ENCODE data around the gene ADGRF4.

The ADGRF4 gene

DNA sequence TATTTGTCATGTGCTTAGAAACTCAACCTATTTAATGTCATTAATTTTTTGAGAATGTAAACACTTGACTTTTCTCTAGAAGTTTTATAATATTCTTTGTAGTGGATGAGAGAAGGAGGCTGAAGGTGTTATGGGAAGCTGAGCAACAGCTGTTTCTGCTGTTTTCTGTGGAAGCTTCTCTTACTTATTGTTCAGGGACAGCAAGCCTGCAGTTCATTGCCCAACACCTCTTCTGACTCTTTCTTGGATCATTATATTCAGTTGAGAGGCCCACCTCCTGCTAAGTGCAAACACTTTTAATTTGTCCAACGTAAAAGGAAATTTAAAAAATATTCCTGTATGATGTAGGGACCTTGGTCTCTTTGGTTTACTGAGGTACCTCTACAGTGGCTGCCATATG is 12.0 kb upstream of the ADGRF4 start:
- DNase-seq: no peak

DNA sequence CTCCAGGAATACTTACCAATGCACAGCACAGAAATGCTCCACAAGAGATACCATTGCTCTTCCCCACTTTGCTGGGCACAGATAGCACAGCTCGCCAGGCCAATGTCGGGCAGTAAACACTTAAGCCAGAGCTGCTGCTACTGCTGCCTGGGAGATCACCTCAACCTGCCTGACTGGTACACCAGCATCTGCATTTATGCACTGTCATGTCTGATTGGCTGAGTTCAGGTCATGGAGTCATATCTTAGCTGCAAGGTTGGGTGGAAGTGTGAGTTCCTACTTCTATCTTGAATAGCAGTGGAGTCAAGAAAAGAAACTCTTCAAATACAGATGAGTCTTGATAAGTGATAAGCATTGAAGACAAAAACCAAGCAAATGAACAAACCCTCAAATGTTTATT is 10.9 kb upstream of the ADGRF4 start:
- no peak for DNase-seq

DNA sequence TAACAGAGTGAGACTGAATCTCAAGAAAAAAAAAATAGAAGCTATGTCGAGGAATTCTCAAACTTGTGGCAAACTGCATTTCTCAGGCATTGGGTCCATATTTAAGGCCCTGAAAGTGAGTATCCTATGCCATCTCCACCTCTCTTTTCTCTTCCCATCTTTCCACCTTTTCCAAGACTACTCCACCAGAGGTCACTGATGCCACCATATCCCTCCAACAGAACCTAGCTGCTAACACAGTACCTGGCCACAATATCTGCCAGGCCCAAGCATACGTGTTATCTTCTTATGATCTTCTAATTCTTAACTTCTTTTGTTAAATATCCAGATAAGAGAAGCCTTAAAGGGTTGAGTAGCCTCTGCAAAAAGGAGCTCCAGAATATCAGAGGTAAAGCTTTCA is 8.2 kb upstream of the ADGRF4 start:
- DNase-seq: no peak

DNA sequence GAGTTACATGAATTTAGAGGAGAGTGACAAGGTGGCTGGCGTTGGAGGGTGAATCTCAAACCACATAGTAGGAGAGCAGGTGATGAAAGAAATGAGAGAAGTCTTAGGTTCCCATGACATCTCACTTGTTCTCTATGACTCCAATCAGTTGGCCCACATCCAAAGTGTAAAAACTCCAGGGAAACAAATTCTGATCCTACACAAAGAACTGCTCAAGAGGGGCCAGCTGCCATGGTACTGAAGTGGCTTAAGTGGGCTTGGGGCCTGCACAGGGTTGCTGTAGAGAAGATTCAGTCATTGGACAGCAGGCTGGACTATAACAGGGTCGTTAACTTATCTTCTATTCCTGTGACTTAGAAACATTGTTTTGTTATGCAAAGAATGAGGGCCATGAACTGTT is 7.6 kb upstream of the ADGRF4 start:
- no peak for DNase-seq

- DNase-seq: no peak
These were observed 455 bp upstream of the ADGRF4 start for GRCh38 chr6:47697925-47698324.

GRCh38 chr6:47700053-47700452 is 1.7 kb downstream of the ADGRF4 start:
- DNase-seq: no peak

DNA sequence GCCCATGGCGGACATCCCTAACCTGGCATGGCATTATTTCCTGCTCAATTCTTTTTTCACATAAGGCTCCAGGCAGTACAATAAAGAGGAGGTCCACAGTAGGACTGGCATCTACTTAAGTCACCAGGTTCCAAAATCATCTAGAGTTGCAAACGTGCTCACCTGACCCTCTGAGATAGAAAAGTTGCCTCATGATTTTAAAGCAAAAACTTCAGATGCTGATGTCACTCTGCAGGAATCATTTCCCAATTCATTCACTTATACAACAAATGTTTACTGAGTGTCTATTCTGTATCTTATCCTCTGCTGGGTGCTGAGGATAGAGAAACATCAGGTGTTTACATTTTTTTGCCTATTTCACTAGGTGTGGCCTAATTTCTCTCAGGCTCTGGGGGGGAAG is 2.2 kb downstream of the ADGRF4 start:
- no peak for DNase-seq

DNA sequence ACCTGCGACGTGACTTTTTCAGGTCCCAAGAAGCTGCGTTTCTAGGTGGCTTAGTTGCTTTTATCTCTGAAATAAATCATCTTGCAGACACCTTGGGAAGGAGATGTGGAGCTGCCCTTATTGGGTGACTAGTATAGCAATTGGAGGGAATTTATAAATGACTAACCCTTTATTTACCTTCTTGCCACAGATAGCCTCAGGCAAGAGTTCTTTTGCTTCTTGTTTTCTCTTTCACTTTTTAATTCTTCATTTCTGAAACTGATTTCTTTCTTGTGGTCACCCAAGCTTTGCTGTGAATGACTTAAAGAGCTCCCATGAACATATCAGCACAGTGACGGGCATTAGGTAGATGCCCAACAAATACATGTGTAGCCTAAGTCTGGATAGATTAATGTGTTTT is 3.0 kb downstream of the ADGRF4 start:
- DNase-seq: no peak

- no peak for DNase-seq
These were observed 10.8 kb downstream of the ADGRF4 start for GRCh38 chr6:47709160-47709559.

GRCh38 chr6:47710295-47710694 is 11.9 kb downstream of the ADGRF4 start:
- DNase-seq: no peak

DNA sequence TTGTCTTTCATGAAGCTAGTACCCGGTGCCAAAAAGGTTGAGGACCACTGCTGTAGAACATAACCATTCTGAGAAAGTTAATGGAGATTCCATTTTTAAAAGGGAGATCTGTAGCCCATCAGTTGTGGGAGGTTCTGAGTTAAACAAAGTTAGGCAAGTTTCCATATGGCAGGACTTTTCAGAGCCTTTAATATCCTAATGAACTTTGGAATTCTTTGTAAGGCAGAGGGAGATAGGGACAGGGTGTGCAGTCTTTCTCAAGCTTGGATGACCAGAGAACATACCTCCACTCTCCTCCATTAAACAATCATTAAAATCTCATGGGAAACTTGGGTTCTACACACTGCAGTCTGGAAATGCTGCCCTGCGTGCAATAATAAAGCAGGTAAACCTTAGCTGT is 14.8 kb downstream of the ADGRF4 start:
- no peak for DNase-seq

GRCh38 chr6:47714802-47715201 is 16.4 kb downstream of the ADGRF4 start:
- no peak for DNase-seq

- DNase-seq: no peak
These were observed 17.4 kb downstream of the ADGRF4 start for GRCh38 chr6:47715782-47716181.

DNA sequence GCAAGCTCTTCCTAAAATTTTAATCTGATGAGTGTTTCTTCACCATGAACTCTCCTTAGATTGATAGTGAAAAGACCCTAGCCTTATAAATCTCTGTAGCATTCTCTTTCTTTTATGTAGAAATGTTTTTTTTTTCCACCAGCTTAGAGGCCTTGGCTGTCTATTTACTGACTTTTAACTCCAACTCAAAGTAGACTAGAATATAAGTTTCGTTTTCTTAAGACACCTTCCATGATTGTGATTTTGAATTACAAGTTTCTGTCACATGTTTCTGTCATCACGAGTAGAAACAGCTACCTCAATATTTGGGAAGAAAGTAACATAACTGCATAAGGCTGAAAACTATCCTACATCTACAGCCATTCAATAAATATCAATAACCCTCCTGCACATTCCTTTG is 17.8 kb downstream of the ADGRF4 start:
- no peak for DNase-seq

DNA sequence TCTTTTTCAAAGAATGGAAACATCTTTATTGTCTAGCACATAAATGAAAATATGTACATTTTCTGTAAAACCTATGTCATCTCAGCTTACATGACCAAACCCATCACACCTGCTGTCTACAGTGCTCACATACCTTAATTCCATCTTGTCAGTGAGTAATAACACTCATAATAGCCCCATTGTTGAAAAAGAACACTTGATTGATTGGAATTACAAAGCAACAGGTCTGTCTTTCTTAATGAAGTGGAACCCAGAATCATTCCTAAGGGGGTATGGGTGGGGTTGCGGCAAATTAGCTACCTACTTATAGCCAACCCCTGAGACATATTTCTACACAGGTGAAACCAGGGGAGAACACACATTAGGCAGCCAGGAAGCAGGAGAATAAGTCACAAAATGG is 20.2 kb downstream of the ADGRF4 start:
- no peak for DNase-seq

DNA sequence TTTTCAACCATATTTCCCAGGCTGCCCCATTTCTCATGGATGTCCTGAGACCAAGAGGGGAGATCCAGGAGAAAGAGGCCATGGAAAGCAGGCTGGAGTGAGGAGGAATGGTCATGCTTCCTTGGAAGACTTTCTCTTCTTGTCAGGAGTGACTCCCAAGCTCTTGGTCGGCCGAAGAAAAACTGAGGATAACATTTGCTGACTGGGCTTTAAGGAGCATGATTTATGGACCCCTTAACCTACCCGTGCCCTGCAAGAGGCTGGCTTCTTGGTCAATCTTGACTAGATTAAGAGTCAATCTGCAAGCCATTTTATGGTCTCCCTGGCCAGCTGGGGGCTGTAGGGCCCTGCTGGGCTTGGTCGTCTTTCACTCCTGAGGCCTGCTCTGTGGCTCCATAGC is 22.8 kb downstream of the ADGRF4 start:
- no peak for DNase-seq

- DNase-seq: no peak
These were observed 23.8 kb downstream of the ADGRF4 start for GRCh38 chr6:47722194-47722593.

- DNase-seq: no peak
These were observed 25.9 kb downstream of the ADGRF4 start for GRCh38 chr6:47724300-47724699.

DNA sequence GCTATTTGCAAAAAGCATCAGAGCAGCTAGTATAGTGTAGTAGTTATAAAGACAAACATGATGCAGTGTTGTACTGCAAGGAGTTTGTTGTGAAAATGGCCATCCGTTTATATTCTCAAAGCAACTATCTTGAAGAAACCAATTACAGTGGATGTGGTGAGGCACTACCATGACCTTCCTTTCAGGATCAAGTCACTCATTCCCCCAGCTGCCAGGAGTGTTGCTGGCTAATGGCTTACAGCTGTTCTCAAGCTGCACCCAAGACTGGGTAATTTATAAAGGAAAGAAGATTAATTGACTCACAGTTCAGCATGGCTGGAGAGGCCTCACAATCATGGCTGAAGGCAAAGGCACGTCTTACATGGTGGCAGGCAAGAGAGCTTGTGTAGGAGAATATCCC is 29.0 kb downstream of the ADGRF4 start:
- no peak for DNase-seq

DNA sequence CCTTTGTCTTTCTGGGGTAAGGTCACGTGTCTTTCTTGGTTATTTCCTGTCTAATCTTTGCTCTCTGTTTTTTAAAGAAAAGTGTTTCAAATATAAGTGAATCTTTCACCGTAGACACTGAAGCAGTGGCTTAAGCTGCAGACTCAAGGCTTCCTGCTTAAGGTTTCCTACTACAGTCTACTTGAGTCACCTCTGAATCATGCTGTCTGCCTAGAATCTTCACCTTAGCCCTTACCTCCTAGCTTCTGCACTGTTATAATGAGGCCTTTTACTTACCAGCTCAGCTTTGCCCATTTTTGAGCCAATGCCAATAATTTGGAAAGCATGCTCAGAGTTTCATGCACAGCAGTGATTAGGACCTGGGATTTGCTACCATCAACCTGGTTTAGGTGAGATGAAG is 30.6 kb downstream of the ADGRF4 start:
- DNase-seq: no peak

DNA sequence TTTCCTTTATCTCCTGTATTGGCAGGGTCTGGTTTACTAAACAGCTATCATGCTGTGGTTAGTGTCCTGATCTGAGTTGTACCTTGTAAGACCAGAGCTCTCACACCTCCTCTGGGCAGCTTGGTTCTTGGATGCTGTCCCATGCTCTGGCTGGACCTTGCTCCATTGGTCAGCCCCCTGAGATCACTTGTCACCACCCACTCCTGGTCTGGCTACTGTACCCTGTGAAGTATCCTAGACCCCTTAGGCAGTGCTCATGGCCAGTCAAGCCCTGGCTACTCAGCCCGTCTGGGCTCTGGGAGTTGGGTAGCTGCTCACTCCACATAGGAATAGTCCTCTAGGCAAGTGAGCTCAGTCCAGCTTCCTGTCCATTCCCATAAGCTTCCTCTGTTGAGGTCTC is 31.1 kb downstream of the ADGRF4 start:
- no peak for DNase-seq

- no peak for DNase-seq
These were observed 35.6 kb downstream of the ADGRF4 start for GRCh38 chr6:47733879-47734558.

- no peak for DNase-seq
These were observed 36.6 kb downstream of the ADGRF4 start for GRCh38 chr6:47734831-47735481.

GRCh38 chr6:47736083-47736700 is 37.8 kb downstream of the ADGRF4 start:
- no peak for DNase-seq

GRCh38 chr6:47737406-47737805 is 39.0 kb downstream of the ADGRF4 start:
- no peak for DNase-seq

Data from CD4-positive, alpha-beta T cell treated with Interleukin-6 for 4 hours (primary cell).